Measurements from ENCODE around the gene MTMR12. TPM values are rescaled to one million over a fixed set of nuclear protein-coding genes. Genes with fewer than 3 reads are reported as not detected.
A peak's percentile ranks its signal among the peaks of the same experiment; 100 is the strongest.
"Not testable (repeated sequence)": the region's sequence is repeated elsewhere in the genome, so short reads cannot be mapped to it uniquely, and the experiment has no call there.

Gene MTMR12
- total RNA-seq, 1 donor from 2014 or later: 20.4 TPM

- Mint-ChIP-seq H3K27ac (ENCODE audit: unreplicated experiment) (peak overlapping the region; percentile 64), H3K9me3 (ENCODE audit: low read depth) (no peaks in the 10 kb centered on the region), H3K36me3 (ENCODE audit: low read depth) (peaks cover 6% of the 10 kb centered on the region), H3K4me1 (ENCODE audit: low read depth) (peaks cover 24% of the 10 kb centered on the region), H3K4me3 (ENCODE audit: unreplicated experiment) (no peak overlapping the region), H3K27me3 (ENCODE audit: low read depth) (no peaks in the 10 kb centered on the region)
- TF ChIP-seq CTCF (IDR thresholded peaks at IDR 0.05): no peak
- DNase-seq (ENCODE audit: low spot score): no peak
Observed at GRCh38 chr5:32298059-32298415, 14.7 kb downstream of the MTMR12 start.

GRCh38 chr5:32297181-32298058 is 15.3 kb downstream of the MTMR12 start:
- H3K9me3 Mint-ChIP-seq (ENCODE audit: low read depth): no peaks in the 10 kb centered on the region
- H3K4me1 Mint-ChIP-seq (ENCODE audit: low read depth): peaks cover 22% of the 10 kb centered on the region
- peak overlapping the region; percentile 78 for H3K27ac Mint-ChIP-seq (ENCODE audit: unreplicated experiment)
- peaks cover 10% of the 10 kb centered on the region for H3K36me3 Mint-ChIP-seq (ENCODE audit: low read depth)
- H3K4me3 Mint-ChIP-seq (ENCODE audit: unreplicated experiment): no peak overlapping the region
- H3K27me3 Mint-ChIP-seq (ENCODE audit: low read depth): no peaks in the 10 kb centered on the region
- DNase-seq (ENCODE audit: low spot score): no peak
- no peak for TF ChIP-seq CTCF (IDR thresholded peaks at IDR 0.05)

GRCh38 chr5:32295966-32296772 is 16.6 kb downstream of the MTMR12 start:
- not testable (repeated sequence) for H3K27me3 Mint-ChIP-seq (ENCODE audit: low read depth); H3K4me3 Mint-ChIP-seq (ENCODE audit: unreplicated experiment); DNase-seq (ENCODE audit: low spot score); H3K9me3 Mint-ChIP-seq (ENCODE audit: low read depth); H3K27ac Mint-ChIP-seq (ENCODE audit: unreplicated experiment)
- Mint-ChIP-seq H3K36me3 (ENCODE audit: low read depth) (peaks cover 10% of the 10 kb centered on the region), H3K4me1 (ENCODE audit: low read depth) (peaks cover 22% of the 10 kb centered on the region)

- no peaks in the 10 kb centered on the region for H3K9me3 Mint-ChIP-seq (ENCODE audit: low read depth)
- no peak overlapping the region for H3K27ac Mint-ChIP-seq (ENCODE audit: unreplicated experiment)
- H3K4me3 Mint-ChIP-seq (ENCODE audit: unreplicated experiment): no peak overlapping the region
- no peaks in the 10 kb centered on the region for H3K27me3 Mint-ChIP-seq (ENCODE audit: low read depth)
- peaks cover 5% of the 10 kb centered on the region for H3K4me1 Mint-ChIP-seq (ENCODE audit: low read depth)
- DNase-seq (ENCODE audit: low spot score): no peak
- no peak for TF ChIP-seq CTCF (IDR thresholded peaks at IDR 0.05)
- peaks cover 15% of the 10 kb centered on the region for H3K36me3 Mint-ChIP-seq (ENCODE audit: low read depth)
Observed at GRCh38 chr5:32291591-32291990, 21.1 kb downstream of the MTMR12 start.

- H3K4me3 Mint-ChIP-seq (ENCODE audit: unreplicated experiment): no peak overlapping the region
- no peak for DNase-seq (ENCODE audit: low spot score)
- no peaks in the 10 kb centered on the region for H3K4me1 Mint-ChIP-seq (ENCODE audit: low read depth)
- no peaks in the 10 kb centered on the region for H3K27me3 Mint-ChIP-seq (ENCODE audit: low read depth)
- no peak for TF ChIP-seq CTCF (IDR thresholded peaks at IDR 0.05)
- H3K9me3 Mint-ChIP-seq (ENCODE audit: low read depth): no peaks in the 10 kb centered on the region
- no peak overlapping the region for H3K27ac Mint-ChIP-seq (ENCODE audit: unreplicated experiment)
- H3K36me3 Mint-ChIP-seq (ENCODE audit: low read depth): peaks cover 14% of the 10 kb centered on the region
Observed at GRCh38 chr5:32290922-32291321, 21.8 kb downstream of the MTMR12 start.

GRCh38 chr5:32290501-32290900 is 22.2 kb downstream of the MTMR12 start:
- H3K27me3 Mint-ChIP-seq (ENCODE audit: low read depth); H3K27ac Mint-ChIP-seq (ENCODE audit: unreplicated experiment); H3K4me3 Mint-ChIP-seq (ENCODE audit: unreplicated experiment); H3K4me1 Mint-ChIP-seq (ENCODE audit: low read depth); H3K9me3 Mint-ChIP-seq (ENCODE audit: low read depth); DNase-seq (ENCODE audit: low spot score): not testable (repeated sequence)
- H3K36me3 Mint-ChIP-seq (ENCODE audit: low read depth): peaks cover 14% of the 10 kb centered on the region

GRCh38 chr5:32289986-32290385 is 22.8 kb downstream of the MTMR12 start:
- H3K36me3 Mint-ChIP-seq (ENCODE audit: low read depth): peaks cover 14% of the 10 kb centered on the region
- not testable (repeated sequence) for H3K27me3 Mint-ChIP-seq (ENCODE audit: low read depth); H3K4me1 Mint-ChIP-seq (ENCODE audit: low read depth); H3K27ac Mint-ChIP-seq (ENCODE audit: unreplicated experiment); DNase-seq (ENCODE audit: low spot score); H3K4me3 Mint-ChIP-seq (ENCODE audit: unreplicated experiment); H3K9me3 Mint-ChIP-seq (ENCODE audit: low read depth)

GRCh38 chr5:32288135-32288534 is 24.6 kb downstream of the MTMR12 start:
- H3K4me3 Mint-ChIP-seq (ENCODE audit: unreplicated experiment); H3K36me3 Mint-ChIP-seq (ENCODE audit: low read depth): not testable (repeated sequence)

GRCh38 chr5:32287525-32287924 is 25.2 kb downstream of the MTMR12 start:
- not testable (repeated sequence) for H3K27me3 Mint-ChIP-seq (ENCODE audit: low read depth); H3K9me3 Mint-ChIP-seq (ENCODE audit: low read depth); H3K27ac Mint-ChIP-seq (ENCODE audit: unreplicated experiment); DNase-seq (ENCODE audit: low spot score); H3K4me3 Mint-ChIP-seq (ENCODE audit: unreplicated experiment); H3K4me1 Mint-ChIP-seq (ENCODE audit: low read depth); H3K36me3 Mint-ChIP-seq (ENCODE audit: low read depth)

More at GRCh38 chr5:32288135-32288534, 24.6 kb downstream of the MTMR12 start:
- H3K27ac Mint-ChIP-seq (ENCODE audit: unreplicated experiment); H3K9me3 Mint-ChIP-seq (ENCODE audit: low read depth); H3K4me1 Mint-ChIP-seq (ENCODE audit: low read depth); H3K27me3 Mint-ChIP-seq (ENCODE audit: low read depth); DNase-seq (ENCODE audit: low spot score): not testable (repeated sequence)
